OCI-LY1 (cell line): ENCODE measurements around the gene BATF.

Source experiments
- H2AFZ ChIP-seq: fragments of 200-600 bp; sonication (generic), shearing (Covaris generic); 2 replicates; pipeline ENCODE4 v1.6.0; 2014; ENCODE audit warnings: antibody characterized with exemption, mild to moderate bottlenecking, low read length
- H3F3A ChIP-seq: fragments of 200-600 bp; sonication (generic), shearing (Covaris generic); 2 replicates; pipeline ENCODE4 v1.6.0; 2014; ENCODE audit warnings: mild to moderate bottlenecking, antibody characterized with exemption, low read length, moderate library complexity; ENCODE audit not compliant: insufficient read depth
- H3K27ac ChIP-seq: fragments of 200-600 bp; sonication (generic); 2 replicates; pipeline ENCODE4 v1.5.1; 2014; ENCODE audit warnings: low read length, mixed run types, mild to moderate bottlenecking, low read depth; ENCODE audit not compliant: poor library complexity, severe bottlenecking
- H3K27me3 ChIP-seq: fragments of 200-600 bp; sonication (generic); 2 replicates; pipeline ENCODE4 v1.6.0; 2014; ENCODE audit warnings: antibody characterized with exemption, mild to moderate bottlenecking, low read length, moderate library complexity; ENCODE audit not compliant: insufficient read depth
- H3K36me3 ChIP-seq: fragments of 200-600 bp; sonication (generic); 2 replicates; pipeline ENCODE4 v1.6.1; 2014; ENCODE audit warnings: mild to moderate bottlenecking, antibody characterized with exemption, low read length, moderate library complexity, mixed read lengths; ENCODE audit not compliant: insufficient read depth
- H3K4me1 ChIP-seq: fragments of 200-600 bp; sonication (generic); 2 replicates; pipeline ENCODE4 v1.5.1; 2014; ENCODE audit warnings: mild to moderate bottlenecking, low read length, moderate library complexity; ENCODE audit not compliant: insufficient read depth, severe bottlenecking
- H3K4me2 ChIP-seq: fragments of 200-600 bp; sonication (generic), shearing (Covaris generic); 2 replicates; pipeline ENCODE4 v1.6.1; 2014; ENCODE audit warnings: low read length
- H3K4me3 ChIP-seq: fragments of 200-600 bp; sonication (generic); 2 replicates; pipeline ENCODE4 v1.5.1; 2014; ENCODE audit warnings: low read length, low read depth, mild to moderate bottlenecking, mixed read lengths; ENCODE audit not compliant: poor library complexity, severe bottlenecking
- H3K79me2 ChIP-seq: fragments of 200-600 bp; shearing (Covaris generic); 2 replicates; pipeline ENCODE4 v1.6.1; 2016; ENCODE audit warnings: mixed run types, low read length, mixed read lengths; ENCODE audit not compliant: insufficient read depth
- H3K9ac ChIP-seq: fragments of 200-600 bp; sonication (generic), shearing (Covaris generic); 2 replicates; pipeline ENCODE4 v1.6.1; 2014; ENCODE audit warnings: mild to moderate bottlenecking, low read length, mixed read lengths
- H3K9me2 ChIP-seq: fragments of 200-600 bp; sonication (generic), shearing (Covaris generic); 2 replicates; pipeline ENCODE4 v1.6.1; 2014; ENCODE audit warnings: low read depth, mild to moderate bottlenecking, low read length, mixed read lengths
- H3K9me3 ChIP-seq: fragments of 200-600 bp; shearing (Covaris generic); 2 replicates; pipeline ENCODE4 v1.6.1; 2014; ENCODE audit warnings: low read length, mixed read lengths
- H4K20me1 ChIP-seq: fragments of 200-600 bp; sonication (generic), shearing (Covaris generic); 2 replicates; pipeline ENCODE4 v1.6.0; 2016; ENCODE audit warnings: mild to moderate bottlenecking, low read length; ENCODE audit not compliant: insufficient read depth
- EZH2 ChIP-seq: fragments of 200-600 bp; sonication (generic), shearing (Covaris generic); IDR thresholded peaks from 2 replicates; pipeline ENCODE4 v1.8.0; 2017; ENCODE audit warnings: borderline replicate concordance, mixed run types, mild to moderate bottlenecking, antibody characterized with exemption, low read length, moderate library complexity, mixed read lengths
- TF ChIP-seq, protein P1 (sequence below): fragments of 200-600 bp; sonication (generic), shearing (Covaris generic); IDR thresholded peaks from 2 replicates; pipeline ENCODE4 v1.5.1; 2017; ENCODE audit warnings: mild to moderate bottlenecking, antibody characterized with exemption, low read length, moderate library complexity, mixed read lengths

Gene BATF

DNA sequence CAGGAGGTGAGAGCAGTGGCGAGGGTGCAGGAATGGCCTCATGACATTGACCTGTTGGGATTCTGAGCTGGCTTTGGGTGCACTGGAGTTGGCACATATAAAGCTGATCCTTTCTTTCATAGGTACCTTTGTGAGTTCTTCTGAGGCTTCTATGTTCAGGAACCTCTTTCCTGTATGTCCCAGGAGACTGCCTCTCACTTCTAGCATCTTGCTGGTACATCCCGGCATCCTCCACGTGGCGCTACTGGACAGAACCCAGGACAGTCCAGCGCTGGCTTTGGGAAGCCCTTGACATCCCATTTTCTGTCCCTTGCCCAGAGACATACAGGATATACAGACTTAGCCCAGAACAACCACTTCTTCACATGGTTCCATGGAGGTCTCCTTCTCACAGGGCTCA is 44.4 kb upstream of the BATF start:
- H3K27ac ChIP-seq: no peak overlapping the region
- H3F3A ChIP-seq: no peaks in the 10 kb centered on the region
- no peaks in the 10 kb centered on the region for H3K9me2 ChIP-seq
- H3K9me3 ChIP-seq: no peaks in the 10 kb centered on the region
- peaks cover 18% of the 10 kb centered on the region for H3K36me3 ChIP-seq
- no peaks in the 10 kb centered on the region for H4K20me1 ChIP-seq
- H3K4me1 ChIP-seq: peaks cover 59% of the 10 kb centered on the region
- no peaks in the 10 kb centered on the region for H3K79me2 ChIP-seq
- no peak overlapping the region for H3K4me2 ChIP-seq
- H3K27me3 ChIP-seq: no peaks in the 10 kb centered on the region
- H2AFZ ChIP-seq: no peak overlapping the region
- H3K9ac ChIP-seq: no peak overlapping the region
- no peak for TF ChIP-seq EZH2
- TF ChIP-seq, protein P1, sequence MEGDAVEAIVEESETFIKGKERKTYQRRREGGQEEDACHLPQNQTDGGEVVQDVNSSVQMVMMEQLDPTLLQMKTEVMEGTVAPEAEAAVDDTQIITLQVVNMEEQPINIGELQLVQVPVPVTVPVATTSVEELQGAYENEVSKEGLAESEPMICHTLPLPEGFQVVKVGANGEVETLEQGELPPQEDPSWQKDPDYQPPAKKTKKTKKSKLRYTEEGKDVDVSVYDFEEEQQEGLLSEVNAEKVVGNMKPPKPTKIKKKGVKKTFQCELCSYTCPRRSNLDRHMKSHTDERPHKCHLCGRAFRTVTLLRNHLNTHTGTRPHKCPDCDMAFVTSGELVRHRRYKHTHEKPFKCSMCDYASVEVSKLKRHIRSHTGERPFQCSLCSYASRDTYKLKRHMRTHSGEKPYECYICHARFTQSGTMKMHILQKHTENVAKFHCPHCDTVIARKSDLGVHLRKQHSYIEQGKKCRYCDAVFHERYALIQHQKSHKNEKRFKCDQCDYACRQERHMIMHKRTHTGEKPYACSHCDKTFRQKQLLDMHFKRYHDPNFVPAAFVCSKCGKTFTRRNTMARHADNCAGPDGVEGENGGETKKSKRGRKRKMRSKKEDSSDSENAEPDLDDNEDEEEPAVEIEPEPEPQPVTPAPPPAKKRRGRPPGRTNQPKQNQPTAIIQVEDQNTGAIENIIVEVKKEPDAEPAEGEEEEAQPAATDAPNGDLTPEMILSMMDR: no peak
- no peak overlapping the region for H3K4me3 ChIP-seq

- no peak overlapping the region for H2AFZ ChIP-seq
- TF ChIP-seq, protein P1: no peak
- no peak for TF ChIP-seq EZH2
- no peaks in the 10 kb centered on the region for H3K79me2 ChIP-seq
- H4K20me1 ChIP-seq: no peaks in the 10 kb centered on the region
- peak overlapping the region; percentile 36 for H3K27ac ChIP-seq
- no peaks in the 10 kb centered on the region for H3K27me3 ChIP-seq
- H3K4me3 ChIP-seq: no peak overlapping the region
- H3F3A ChIP-seq: no peaks in the 10 kb centered on the region
- H3K36me3 ChIP-seq: peaks cover 6% of the 10 kb centered on the region
- peak overlapping the region; percentile 9; the same call in 1 of the 2 replicates for H3K4me2 ChIP-seq
- H3K9ac ChIP-seq: no peak overlapping the region
- peaks cover 41% of the 10 kb centered on the region for H3K4me1 ChIP-seq
- H3K9me2 ChIP-seq: no peaks in the 10 kb centered on the region
- H3K9me3 ChIP-seq: no peaks in the 10 kb centered on the region
Observed at GRCh38 chr14:75479770-75480600, 42.3 kb upstream of the BATF start.

DNA sequence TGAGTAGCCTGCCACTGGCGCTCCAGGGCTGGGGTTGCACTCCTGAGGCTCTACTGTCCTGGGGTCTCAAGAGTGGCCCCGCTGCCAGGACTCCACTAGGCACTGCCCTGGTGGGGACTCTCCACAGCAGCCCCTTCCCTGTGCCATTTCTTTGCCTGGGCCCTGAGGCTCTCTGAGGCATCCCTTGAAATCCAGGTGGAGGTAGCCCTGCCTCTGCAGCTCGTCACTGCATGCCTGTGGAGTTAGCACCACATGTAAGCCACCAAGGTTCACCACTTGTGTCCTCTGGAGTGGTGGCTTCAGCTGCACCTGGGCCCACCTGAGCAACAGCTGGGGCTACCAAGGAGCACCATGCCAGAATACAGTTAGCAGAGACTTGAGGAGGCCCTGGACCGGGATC is 39.9 kb upstream of the BATF start:
- peaks cover 28% of the 10 kb centered on the region for H3K4me1 ChIP-seq
- no peaks in the 10 kb centered on the region for H4K20me1 ChIP-seq
- no peak overlapping the region for H3K9ac ChIP-seq
- no peaks in the 10 kb centered on the region for H3K27me3 ChIP-seq
- no peak overlapping the region for H3K4me2 ChIP-seq
- H3K9me3 ChIP-seq: no peaks in the 10 kb centered on the region
- H2AFZ ChIP-seq: no peak overlapping the region
- no peaks in the 10 kb centered on the region for H3F3A ChIP-seq
- H3K4me3 ChIP-seq: no peak overlapping the region
- no peak overlapping the region for H3K27ac ChIP-seq
- TF ChIP-seq, protein P1: no peak
- TF ChIP-seq EZH2: no peak
- no peaks in the 10 kb centered on the region for H3K79me2 ChIP-seq
- H3K9me2 ChIP-seq: no peaks in the 10 kb centered on the region
- no peaks in the 10 kb centered on the region; the same call in 1 of the 2 replicates for H3K36me3 ChIP-seq
